GM12874 (cell line): ENCODE measurements around the gene PARVB.

Experiments
- CTCF ChIP-seq: IDR thresholded peaks from 2 replicates; pipeline ENCODE4 v1.5.1; 2011; ENCODE audit warnings: low read depth, mild to moderate bottlenecking, control low read depth, low read length, moderate library complexity; ENCODE audit not compliant: insufficient read depth

Gene PARVB

DNA sequence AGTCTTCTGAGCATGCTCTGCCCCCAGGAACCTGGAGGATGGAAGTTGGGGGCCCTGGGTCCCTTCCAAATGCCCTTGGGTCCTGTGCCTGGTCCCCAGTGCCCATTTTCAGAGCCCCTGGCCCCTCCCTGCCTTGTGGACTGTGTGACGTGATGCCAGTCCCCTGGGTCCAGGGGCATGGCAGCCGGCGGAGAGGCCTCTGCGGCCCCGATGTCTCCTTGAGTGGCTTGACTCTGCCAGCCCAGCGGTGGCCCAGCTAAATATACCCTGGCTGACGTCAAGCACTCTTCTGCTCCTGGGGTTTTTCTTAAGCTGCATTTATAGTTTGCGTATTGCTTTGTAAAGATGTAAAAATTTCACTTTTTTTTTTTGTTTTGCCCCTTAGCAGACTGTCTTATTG lies 121.4 kb downstream of the PARVB start:
- TF ChIP-seq CTCF = no peak

DNA sequence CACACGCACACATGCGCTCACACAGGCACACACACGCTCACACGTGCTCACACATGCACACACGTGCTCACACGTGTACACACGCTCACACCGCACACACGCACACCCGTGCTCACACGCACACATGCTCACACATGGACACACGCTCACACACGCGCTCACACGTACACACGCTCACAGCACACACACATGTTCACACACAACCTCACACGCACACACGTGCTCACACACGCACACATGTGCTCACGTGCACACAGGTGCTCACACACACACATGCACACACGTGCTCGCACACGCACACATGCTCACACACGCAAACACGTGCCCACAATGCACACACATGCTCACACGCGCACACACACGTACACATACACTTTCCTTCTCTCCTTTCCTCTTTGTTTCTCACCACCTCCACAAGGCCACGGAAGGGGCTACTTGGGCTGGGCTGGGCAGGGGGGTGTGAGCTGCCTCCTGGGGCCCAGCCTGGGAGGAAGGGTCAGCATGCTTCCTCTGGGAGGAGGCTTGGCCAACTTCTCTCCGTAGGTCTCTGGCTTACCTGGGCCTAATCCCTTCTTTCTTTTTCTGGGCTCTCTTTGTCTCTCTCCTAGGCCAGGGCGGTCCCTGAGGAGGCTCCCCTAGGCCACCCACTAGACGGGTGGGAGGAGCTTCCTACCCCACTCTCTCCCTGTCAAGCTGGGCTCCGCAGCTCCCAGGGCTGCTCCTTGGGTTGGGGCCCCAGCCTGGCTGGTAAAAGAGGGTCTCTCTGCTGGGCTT lies 122.2 kb downstream of the PARVB start:
- TF ChIP-seq CTCF = no peak

DNA sequence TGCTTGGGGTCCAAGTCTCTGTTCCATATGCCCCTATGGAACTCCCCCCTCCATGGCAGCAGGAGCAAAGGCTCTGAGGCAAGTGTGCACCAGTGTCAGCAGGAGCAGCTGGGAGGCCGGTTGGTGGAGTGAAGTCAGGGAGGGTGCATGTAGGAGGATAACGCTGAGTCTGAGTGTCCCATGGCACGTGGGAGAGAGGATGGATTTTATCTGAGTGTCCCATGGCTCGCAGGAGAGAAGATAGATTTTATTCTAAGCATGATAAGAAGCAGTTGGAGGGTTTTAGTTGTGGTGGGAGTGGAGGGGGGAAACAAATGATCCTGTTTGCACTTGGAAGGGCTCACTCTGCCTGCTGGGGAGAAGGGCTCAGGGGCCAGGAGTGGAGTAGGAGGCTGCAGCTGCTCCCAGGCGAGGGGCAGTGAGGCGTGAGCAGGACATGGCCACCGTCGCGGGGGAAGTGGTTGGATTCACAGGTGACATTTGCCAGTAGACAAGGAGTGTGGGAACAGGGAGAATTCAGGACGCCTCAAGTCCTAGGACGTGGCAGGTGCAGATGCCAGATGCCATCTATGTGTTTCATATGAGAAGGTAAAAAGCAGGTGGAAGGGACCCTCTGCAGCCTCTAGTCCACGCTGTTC lies 123.0 kb downstream of the PARVB start:
- TF ChIP-seq CTCF = no peak

DNA sequence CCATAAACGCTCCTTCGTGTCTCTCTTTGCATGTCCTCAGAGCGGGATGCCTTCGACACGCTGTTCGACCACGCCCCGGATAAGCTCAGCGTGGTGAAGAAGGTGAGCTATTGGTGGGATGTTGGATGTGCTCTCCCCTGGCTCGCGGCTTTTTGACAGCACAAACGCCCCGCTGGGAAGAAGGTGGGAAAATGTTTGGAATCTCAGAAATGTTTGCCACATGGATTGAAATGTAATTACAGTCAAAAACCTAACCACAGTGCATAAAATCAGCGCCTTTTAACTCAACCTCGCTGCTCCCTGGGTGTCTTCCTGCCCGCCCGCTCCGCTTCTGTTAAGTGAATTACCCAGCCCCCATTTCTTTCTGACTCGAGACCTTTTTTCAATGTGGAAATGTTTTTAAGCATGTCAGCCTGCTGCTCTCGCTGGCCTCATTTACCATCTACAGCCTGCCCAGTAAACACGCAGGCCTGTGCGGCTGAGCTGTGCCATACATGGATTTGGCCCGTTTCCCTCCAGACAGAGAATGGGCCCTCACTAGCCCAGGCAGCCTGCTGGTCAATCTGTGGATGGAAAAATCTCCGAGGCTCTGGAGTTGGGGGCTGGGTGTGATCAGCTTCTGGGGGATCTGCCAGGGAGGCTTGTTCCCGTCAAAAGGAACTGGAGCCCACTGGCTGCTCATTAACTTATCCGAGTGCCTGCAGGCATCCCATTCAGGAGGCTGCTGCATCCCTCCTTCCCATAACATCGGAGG lies 123.9 kb downstream of the PARVB start:
- TF ChIP-seq CTCF = no peak

DNA sequence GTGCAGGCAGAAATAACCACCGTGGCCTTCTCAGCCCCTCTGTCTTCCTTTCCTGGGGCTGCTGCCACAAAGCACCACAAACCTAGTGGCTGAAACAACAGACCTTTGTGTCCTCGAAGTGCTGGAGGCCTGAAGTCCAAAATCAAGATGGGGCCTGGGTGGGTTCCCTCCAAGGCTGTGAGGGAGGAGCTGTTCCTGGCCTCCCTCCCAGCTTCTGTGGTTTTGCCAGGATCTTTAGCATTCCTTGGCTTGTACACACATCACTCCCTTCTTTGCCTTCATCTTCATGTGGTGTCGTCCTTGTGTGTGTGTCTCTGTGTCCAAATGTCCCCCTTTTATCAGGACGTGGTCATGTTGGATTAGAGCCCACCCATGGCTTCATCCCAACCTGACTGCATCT lies 127.6 kb downstream of the PARVB start:
- TF ChIP-seq CTCF = no peak

- TF ChIP-seq CTCF = no peak
Observed at GRCh38 chr22:44153710-44154109, 129.6 kb downstream of the PARVB start.

DNA sequence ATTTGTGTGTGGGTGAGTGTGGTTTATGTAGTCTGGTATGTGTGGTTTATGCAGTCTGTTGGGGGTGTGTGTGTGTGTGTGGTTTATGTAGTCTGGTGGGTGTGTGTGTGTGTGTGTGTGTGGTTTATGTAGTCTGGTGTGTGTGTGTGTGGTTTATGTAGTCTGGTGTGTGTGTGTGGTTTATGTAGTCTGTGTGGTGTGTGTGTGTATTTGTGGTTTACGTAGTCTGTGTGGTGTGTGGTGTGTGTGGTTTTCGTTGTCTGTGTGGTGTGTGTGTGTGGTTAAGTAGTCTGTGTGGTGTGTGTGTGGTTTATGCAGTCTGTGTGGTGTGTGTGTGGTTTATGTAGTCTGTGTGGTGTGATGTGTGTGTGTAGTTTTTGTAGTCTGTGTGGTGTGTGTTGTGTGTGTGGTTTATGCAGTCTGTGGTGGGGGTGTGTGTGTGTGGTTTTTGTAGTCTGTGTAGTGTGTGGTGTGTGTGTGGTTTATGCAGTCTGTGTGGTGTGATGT lies 130.4 kb downstream of the PARVB start:
- TF ChIP-seq CTCF = no peak
